H1 (cell line): ENCODE data around the gene OR6K6. TPM values are rescaled to one million over a fixed set of nuclear protein-coding genes. Genes with fewer than 3 reads are reported as not detected.
A peak's percentile ranks its signal among the peaks of the same experiment; 100 is the strongest.

Experiments
- CTCF ChIA-PET: fragments of 300-600 bp; sonication (Branson Sonifier 250); formaldehyde crosslinking; loops from one replicate; lab custom pipeline; 2021; ENCODE audit not compliant: partially characterized antibody; lab: Charles Lee
- POLR2A ChIA-PET: fragments of 300-600 bp; sonication (Branson Sonifier 250); formaldehyde crosslinking; loops from one replicate; lab custom pipeline; 2021; ENCODE audit warnings: inconsistent platforms; ENCODE audit not compliant: partially characterized antibody; lab: Charles Lee
- DNase-seq, 2 experiments: peaks; one replicate each; pipeline versions ENCODE4 v3.0.0 to v3.0.0-alpha.2; 2010 to 2022; ENCODE audit warnings: low spot score in 2 of 2, low read depth in 1 of 2, mixed read lengths in 1 of 2
- FAIRE-seq: peaks from 2 replicates; lab custom pipeline; 2011; peaks lifted over from hg19 to GRCh38; lab: Jason Lieb, UNC
- H2AFZ ChIP-seq: 2 replicates; pipeline ENCODE4 v1.8.1; 2012; ENCODE audit warnings: low read length, inconsistent platforms
- H2AK5ac ChIP-seq: 2 replicates; pipeline ENCODE4 v1.6.1; 2013; ENCODE audit warnings: low read depth, low read length
- H2BK120ac ChIP-seq: replicated peaks from 2 replicates; pipeline ENCODE3; 2013; ENCODE audit warnings: low read depth, low read length, inconsistent platforms
- H2BK12ac ChIP-seq: 2 replicates; pipeline ENCODE4 v1.6.1; 2013; ENCODE audit warnings: low read depth, low read length
- H2BK15ac ChIP-seq: 2 replicates; pipeline ENCODE4 v1.6.1; 2013; ENCODE audit warnings: low read length
- H2BK20ac ChIP-seq: 2 replicates; pipeline ENCODE4 v1.6.1; 2013; ENCODE audit warnings: low read length
- H2BK5ac ChIP-seq: 2 replicates; pipeline ENCODE4 v1.6.1; 2013; ENCODE audit warnings: low read depth, low read length
- H3K14ac ChIP-seq: 2 replicates; pipeline ENCODE4 v1.6.1; 2013; ENCODE audit warnings: inconsistent platforms; ENCODE audit not compliant: insufficient read length
- H3K18ac ChIP-seq: 2 replicates; pipeline ENCODE4 v1.6.1; 2013; ENCODE audit warnings: low read length; ENCODE audit errors: extremely low read depth
- H3K23ac ChIP-seq: 2 replicates; pipeline ENCODE4 v1.6.1; 2013; ENCODE audit warnings: inconsistent platforms; ENCODE audit not compliant: insufficient read length
- H3K23me2 ChIP-seq: 2 replicates; pipeline ENCODE4 v1.6.1; 2013; ENCODE audit warnings: low read depth, low read length
- H3K27ac ChIP-seq: 2 replicates; pipeline ENCODE4 v1.6.1; 2011; ENCODE audit warnings: low read depth, low read length, inconsistent platforms
- H3K27me3 ChIP-seq, 4 experiments: replicated peaks in 1 of 4; 1 replicate in 1 of 4; 2 replicates in 3 of 4; pipeline versions ENCODE4 v1.6.1 to v1.8.1; 2011 to 2013; ENCODE audit warnings: low read length in 3 of 4, mild to moderate bottlenecking in 3 of 4, inconsistent platforms in 2 of 4, mixed read lengths in 2 of 4, moderate library complexity in 1 of 4; ENCODE audit not compliant: control insufficient read depth in 3 of 4, insufficient read depth in 3 of 4; ENCODE audit errors: extremely low read depth in 1 of 4
- H3K36me3 ChIP-seq, 4 experiments: 2 replicates each; pipeline versions ENCODE4 v1.6.1 to v1.8.1; 2011 to 2013; ENCODE audit warnings: mild to moderate bottlenecking in 4 of 4, low read length in 3 of 4, moderate library complexity in 2 of 4, control low read depth in 1 of 4, inconsistent platforms in 1 of 4; ENCODE audit not compliant: insufficient read depth in 4 of 4, control insufficient read depth in 2 of 4
- H3K4ac ChIP-seq: replicated peaks from 2 replicates; pipeline ENCODE3; 2013; ENCODE audit warnings: low read length, low read depth, mixed read lengths, inconsistent platforms; ENCODE audit not compliant: insufficient read length
- H3K4me1 ChIP-seq, 4 experiments: replicated peaks in 1 of 4; 1 replicate in 1 of 4; 2 replicates in 3 of 4; pipeline versions ENCODE4 v1.6.1 to v1.8.1; 2011 to 2013; ENCODE audit warnings: low read length in 3 of 4, inconsistent platforms in 2 of 4, mixed read lengths in 1 of 4; ENCODE audit not compliant: insufficient read depth in 4 of 4, control insufficient read depth in 3 of 4
- H3K4me2 ChIP-seq, 2 experiments: 2 replicates each; pipeline versions ENCODE4 v1.6.1 to v1.8.1; 2011 to 2013; ENCODE audit warnings: low read depth in 2 of 2, low read length in 2 of 2, control low read depth in 1 of 2, inconsistent platforms in 1 of 2, mild to moderate bottlenecking in 1 of 2; ENCODE audit not compliant: insufficient read depth in 1 of 2
- H3K4me3 ChIP-seq, 4 experiments: fragments of 200-600, 300-600 bp in 1 of 4; sonication (generic), shearing (Covaris generic), sonication (Bioruptor Twin) in 1 of 4; 2 replicates each; pipeline versions ENCODE4 v1.5.1 to v1.8.1; 2011 to 2016; ENCODE audit warnings: low read length in 4 of 4, low read depth in 3 of 4, control low read depth in 2 of 4, inconsistent platforms in 2 of 4, mild to moderate bottlenecking in 2 of 4, mixed read lengths in 1 of 4, moderate library complexity in 1 of 4; ENCODE audit not compliant: insufficient read depth in 2 of 4; ENCODE audit errors: extremely low read depth in 1 of 4
- H3K56ac ChIP-seq: replicated peaks from 2 replicates; pipeline ENCODE3; 2013; ENCODE audit warnings: low read depth, mild to moderate bottlenecking, mixed read lengths, low read length, inconsistent platforms; ENCODE audit not compliant: insufficient read length
- H3K79me1 ChIP-seq: 2 replicates; pipeline ENCODE4 v1.6.1; 2013; ENCODE audit warnings: low read depth, low read length, control low read depth
- H3K79me2 ChIP-seq, 2 experiments: 2 replicates each; pipeline versions ENCODE4 v1.6.1 to v1.8.1; 2012 to 2013; ENCODE audit warnings: low read length in 2 of 2, mild to moderate bottlenecking in 2 of 2, inconsistent platforms in 1 of 2; ENCODE audit not compliant: insufficient read depth in 2 of 2, control insufficient read depth in 1 of 2
- H3K9ac ChIP-seq, 4 experiments: replicated peaks in 1 of 4; 1 replicate in 1 of 4; 2 replicates in 3 of 4; pipeline versions ENCODE4 v1.6.1 to v1.8.1; 2011 to 2013; ENCODE audit warnings: low read depth in 3 of 4, low read length in 3 of 4, control low read depth in 2 of 4, mild to moderate bottlenecking in 2 of 4, moderate library complexity in 2 of 4, inconsistent platforms in 1 of 4; ENCODE audit errors: extremely low read depth in 1 of 4
- H3K9me3 ChIP-seq, 2 experiments: 2 replicates each; pipeline versions ENCODE4 v1.6.1 to v1.8.1; 2012 to 2013; ENCODE audit warnings: mild to moderate bottlenecking in 2 of 2, moderate library complexity in 2 of 2, control low read depth in 1 of 2, inconsistent platforms in 1 of 2, low read depth in 1 of 2, low read length in 1 of 2, mixed read lengths in 1 of 2; ENCODE audit not compliant: insufficient read depth in 2 of 2
- H4K20me1 ChIP-seq, 2 experiments: replicated peaks in 1 of 2; 2 replicates each; pipeline versions ENCODE3 to v1.8.1; 2011 to 2013; ENCODE audit warnings: inconsistent platforms in 2 of 2, low read length in 2 of 2, mild to moderate bottlenecking in 1 of 2; ENCODE audit not compliant: insufficient read depth in 2 of 2, control insufficient read depth in 1 of 2
- H4K5ac ChIP-seq: 2 replicates; pipeline ENCODE4 v1.6.1; 2013; ENCODE audit warnings: low read length, low read depth, mixed read lengths, inconsistent platforms; ENCODE audit not compliant: insufficient read length
- H4K8ac ChIP-seq: 2 replicates; pipeline ENCODE4 v1.8.0; 2013; ENCODE audit warnings: mild to moderate bottlenecking, moderate library complexity, low read length, inconsistent platforms; ENCODE audit not compliant: insufficient read depth; ENCODE audit errors: extremely low read depth
- H4K91ac ChIP-seq: replicated peaks from 2 replicates; pipeline ENCODE3; 2013; ENCODE audit warnings: low read length, mixed read lengths, inconsistent platforms; ENCODE audit not compliant: insufficient read length
- CBX8 ChIP-seq: fragments of 300-800, 300-1000 bp; sonication (generic); IDR thresholded peaks from 2 replicates; pipeline ENCODE4 v1.7.1; 2016; ENCODE audit warnings: low read depth, low read length, borderline replicate concordance
- CEBPB ChIP-seq: IDR thresholded peaks from 2 replicates; pipeline ENCODE4 v1.6.1; 2012; ENCODE audit warnings: low read depth, low read length
- CREB1 ChIP-seq: IDR thresholded peaks from 2 replicates; pipeline ENCODE4 v1.6.1; 2012; ENCODE audit warnings: inconsistent platforms
- KDM1A ChIP-seq: fragments of 200-600, 300-600 bp; sonication (generic); IDR thresholded peaks from 2 replicates; pipeline ENCODE4 v1.7.1; 2016; ENCODE audit warnings: mild to moderate bottlenecking, low read length, borderline replicate concordance
- MAFK ChIP-seq: IDR thresholded peaks from 2 replicates; pipeline ENCODE4 v1.6.1; 2012; ENCODE audit warnings: low read depth, mild to moderate bottlenecking, improper control_type of control experiment, low read length
- NRF1 ChIP-seq: IDR thresholded peaks from 2 replicates; pipeline ENCODE4 v1.6.1; 2011; ENCODE audit warnings: mild to moderate bottlenecking, low read depth, low read length, improper control_type of control experiment
- POLR2AphosphoS5 ChIP-seq: IDR thresholded peaks from 2 replicates; pipeline ENCODE4 v1.6.1; 2011; ENCODE audit warnings: low read depth, low read length
- TAF7 ChIP-seq: optimal IDR thresholded peaks from 2 replicates; pipeline ENCODE3; 2011; ENCODE audit warnings: low read depth, mild to moderate bottlenecking, inconsistent platforms, low read length, moderate library complexity, borderline replicate concordance
- WGBS, 2 experiments: shearing (Covaris generic) in 1 of 2; methylation state at CpG; one replicate each; pipeline versions ENCODE4 v1.1.6 to v1.1.7; 2013 to 2015; ENCODE audit warnings: low lambda C conversion rate in 2 of 2, mixed read lengths in 2 of 2, inconsistent platforms in 1 of 2, low coverage in 1 of 2, missing lambda C conversion rate in 1 of 2; ENCODE audit not compliant: insufficient replicate concordance in 2 of 2, insufficient coverage in 1 of 2, insufficient read length in 1 of 2; ENCODE audit errors: extremely low coverage in 1 of 2, missing lambda C conversion rate in 1 of 2; 5-methylcytosine and 5-hydroxymethylcytosine counted together
- polyA plus RNA-seq, 7 experiments: library from polyadenylated mRNA; depleted of rRNA in 3 of 7; stranded (reverse) in 5 of 7; unstranded in 2 of 7; fragments of >200 nt in 5 of 7; fragments of 200-250 nt in 2 of 7; gene quantifications; 1 replicate in 5 of 7; 2 replicates in 1 of 7; 4 replicates in 1 of 7; pipeline versions ENCODE4 v1.2.1 to v1.2.3, GENCODE V29; 2011 to 2013; ENCODE audit warnings: missing spikeins in 2 of 7, mixed read lengths in 2 of 7
- total RNA-seq: library from RNA; stranded (reverse); fragmentation: NEBNext Ultra II Directional; extraction: Animal tissue kit (Norgen Biotek cat#: 25700); gene quantifications from 2 replicates; pipeline ENCODE4 v1.2.1, GENCODE V29; 2021
- TF ChIP-seq, protein P1 (sequence below): IDR thresholded peaks from 2 replicates; pipeline ENCODE4 v1.6.1; 2011; ENCODE audit warnings: low read length, improper control_type of control experiment

Gene OR6K6
- total and polyA plus RNA-seq, 2 of the 8 experiments (the other 6 are each of a cell fraction or from before 2014, with no cell fraction given): not detected

DNA sequence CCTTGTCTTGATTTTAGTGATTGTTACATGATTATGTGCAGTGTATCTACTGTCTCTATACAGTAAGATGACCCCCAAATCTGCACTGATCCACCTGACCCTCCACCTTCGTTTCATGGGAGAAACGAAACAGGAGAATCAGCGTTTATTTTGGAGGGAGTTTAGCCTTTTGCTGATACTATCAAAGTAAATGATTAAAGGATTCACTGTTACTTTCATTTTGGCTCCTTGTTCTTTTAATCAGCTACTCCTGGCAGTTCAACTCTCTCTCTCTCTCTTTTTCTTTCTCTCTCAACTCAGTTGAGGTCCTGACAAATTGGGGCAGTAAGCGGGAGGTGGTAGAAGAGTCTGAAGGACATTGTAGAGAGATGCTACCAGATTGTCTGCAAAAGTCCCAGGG lies 24.1 kb upstream of the OR6K6 start:
- Histone ChIP-seq H3K4ac (no peak overlapping the region), H3K36me3 (no peaks in the 10 kb centered on the region), H3K9ac (no peak overlapping the region), H2BK120ac (no peak overlapping the region), H3K27ac (no peak overlapping the region), H2AFZ (peak overlapping the region; percentile 39; the same call in 1 of the 2 replicates), H2BK20ac (no peak overlapping the region), H3K9me3 (no peaks in the 10 kb centered on the region), H4K20me1 (no peaks in the 10 kb centered on the region), H3K27me3 (no peaks in the 10 kb centered on the region), H2BK12ac (no peak overlapping the region), H4K8ac (no peak overlapping the region), H3K4me3 (no peak overlapping the region), H3K18ac (no peak overlapping the region), H3K56ac (no peak overlapping the region), H3K23ac (no peak overlapping the region), H3K4me1 (no peaks in the 10 kb centered on the region), H4K5ac (no peak overlapping the region), H2BK15ac (no peak overlapping the region), H3K14ac (no peak overlapping the region), H2AK5ac (no peak overlapping the region), H3K79me1 (no peaks in the 10 kb centered on the region), H4K91ac (no peak overlapping the region), H3K23me2 (no peaks in the 10 kb centered on the region), H3K4me2 (no peak overlapping the region), H2BK5ac (no peak overlapping the region), H3K79me2 (no peaks in the 10 kb centered on the region)
- DNase-seq (no peak), FAIRE-seq (no peak)
- TF ChIP-seq NRF1: no peak
- TF ChIP-seq MAFK: no peak
- no peak for TF ChIP-seq POLR2AphosphoS5
- no peak for TF ChIP-seq TAF7
- no peak for TF ChIP-seq CREB1
- TF ChIP-seq KDM1A: no peak
- TF ChIP-seq CBX8: no peak
- TF ChIP-seq, protein P1, sequence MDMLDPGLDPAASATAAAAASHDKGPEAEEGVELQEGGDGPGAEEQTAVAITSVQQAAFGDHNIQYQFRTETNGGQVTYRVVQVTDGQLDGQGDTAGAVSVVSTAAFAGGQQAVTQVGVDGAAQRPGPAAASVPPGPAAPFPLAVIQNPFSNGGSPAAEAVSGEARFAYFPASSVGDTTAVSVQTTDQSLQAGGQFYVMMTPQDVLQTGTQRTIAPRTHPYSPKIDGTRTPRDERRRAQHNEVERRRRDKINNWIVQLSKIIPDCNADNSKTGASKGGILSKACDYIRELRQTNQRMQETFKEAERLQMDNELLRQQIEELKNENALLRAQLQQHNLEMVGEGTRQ: no peak
- no peak for TF ChIP-seq CEBPB
- CTCF ChIA-PET: interaction anchor here (1.4 kb wide), 1 partner anchor 11 kb away, joined by 3 read pairs; no protein-coding TSS in a partner anchor
- WGBS, 2 experiments: 91% methylated on average over 4 of the region's 4 CpGs; no CpG with 5 or more reads in 1 of the 2 experiments
- POLR2A ChIA-PET: no interaction called here
